Ecto neural progenitor cell (in vitro differentiated cells): ENCODE data around the gene DLG5.
"Not testable (repeated sequence)": the region's sequence is repeated elsewhere in the genome, so short reads cannot be mapped to it uniquely, and the experiment has no call there.

ENCODE experiments used
- DNase-seq: peaks from one replicate; pipeline ENCODE4 v3.0.0-alpha.2; 2018; ENCODE audit warnings: low spot score

Gene DLG5

GRCh38 chr10:77794256-77795142 lies 132.1 kb downstream of the DLG5 start:
- no peak for DNase-seq

GRCh38 chr10:77793831-77794230 lies 132.7 kb downstream of the DLG5 start:
- no peak for DNase-seq

GRCh38 chr10:77792155-77792554 lies 134.4 kb downstream of the DLG5 start:
- DNase-seq: no peak

GRCh38 chr10:77791506-77791905 lies 135.0 kb downstream of the DLG5 start:
- DNase-seq: no peak

GRCh38 chr10:77789861-77790260 lies 136.7 kb downstream of the DLG5 start:
- DNase-seq: no peak

GRCh38 chr10:77789016-77789415 lies 137.5 kb downstream of the DLG5 start:
- no peak for DNase-seq

- DNase-seq: no peak
Observed at GRCh38 chr10:77788496-77789010, 138.0 kb downstream of the DLG5 start.

- no peak for DNase-seq
Observed at GRCh38 chr10:77787440-77787839, 139.1 kb downstream of the DLG5 start.

- no peak for DNase-seq
Observed at GRCh38 chr10:77784856-77785255, 141.7 kb downstream of the DLG5 start.

- DNase-seq: no peak
Observed at GRCh38 chr10:77782328-77783061, 144.1 kb downstream of the DLG5 start.

- no peak for DNase-seq
Observed at GRCh38 chr10:77781451-77782327, 144.9 kb downstream of the DLG5 start.

GRCh38 chr10:77780180-77780579 lies 146.4 kb downstream of the DLG5 start:
- DNase-seq: no peak

- DNase-seq: no peak
Observed at GRCh38 chr10:77776487-77776886, 150.1 kb downstream of the DLG5 start.

GRCh38 chr10:77774940-77775391 lies 151.6 kb downstream of the DLG5 start:
- no peak for DNase-seq

- no peak for DNase-seq
Observed at GRCh38 chr10:77773631-77774426, 152.7 kb downstream of the DLG5 start.

GRCh38 chr10:77772852-77773600 lies 153.5 kb downstream of the DLG5 start:
- DNase-seq: not testable (repeated sequence)

- no peak for DNase-seq
Observed at GRCh38 chr10:77771851-77772250, 154.7 kb downstream of the DLG5 start.

- no peak for DNase-seq
Observed at GRCh38 chr10:77771450-77771849, 155.1 kb downstream of the DLG5 start.

- DNase-seq: no peak
Observed at GRCh38 chr10:77770868-77771175, 155.7 kb downstream of the DLG5 start.

- DNase-seq: no peak
Observed at GRCh38 chr10:77770081-77770867, 156.3 kb downstream of the DLG5 start.
